HG03139 (cell line): ENCODE results near the gene SH2B2.
A peak's percentile ranks its signal among the peaks of the same experiment; 100 is the strongest.
"Not testable (repeated sequence)": the region's sequence is repeated elsewhere in the genome, so short reads cannot be mapped to it uniquely, and the experiment has no call there.

Experiments used
- ATAC-seq: cut with Tn5 transposase; IDR thresholded peaks from one replicate; pipeline ENCODE4 v1.9.1; 2021; ENCODE audit not compliant: unreplicated experiment

SH2B2 gene

DNA sequence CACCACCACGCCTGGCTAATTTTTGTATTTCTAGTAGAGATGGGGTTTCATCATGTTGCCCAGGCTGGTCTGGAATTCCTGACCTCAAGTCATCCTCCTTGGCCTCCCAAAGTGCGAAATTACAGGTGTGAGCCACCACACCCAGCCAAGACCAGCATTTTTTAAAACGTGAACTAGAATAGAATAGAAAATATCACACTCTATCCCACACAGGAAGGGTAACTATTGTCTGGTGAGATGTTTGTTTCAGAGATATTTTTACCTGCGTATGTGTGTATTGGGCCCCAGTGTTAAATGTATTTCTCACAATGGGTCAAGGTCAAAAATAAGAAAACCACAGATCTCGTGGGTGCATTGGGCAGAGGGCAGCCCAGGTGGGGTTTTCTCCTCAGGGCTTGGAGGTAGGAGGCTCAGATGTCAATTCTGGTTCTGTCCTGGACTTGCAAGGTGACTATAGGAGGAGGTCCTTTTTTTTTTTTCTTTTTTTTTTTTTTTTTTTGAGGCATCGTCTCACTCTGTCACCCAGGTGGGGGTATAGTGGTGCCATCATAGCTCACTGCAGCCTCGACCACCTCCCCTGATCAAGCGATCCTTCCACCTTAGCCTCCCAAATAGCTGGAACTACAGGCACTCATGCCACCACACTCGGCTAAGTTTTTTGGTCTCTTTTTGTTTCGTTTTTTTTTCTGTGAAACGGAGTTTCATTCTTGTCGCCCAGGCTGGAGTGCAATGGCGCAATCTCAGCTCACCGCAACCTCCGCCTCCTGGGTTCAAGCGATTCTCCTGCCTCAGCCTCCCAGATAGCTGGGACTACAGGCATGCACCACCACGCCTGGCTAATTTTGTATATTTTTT lies 19.0 kb downstream of the SH2B2 start:
- ATAC-seq, result no peak

DNA sequence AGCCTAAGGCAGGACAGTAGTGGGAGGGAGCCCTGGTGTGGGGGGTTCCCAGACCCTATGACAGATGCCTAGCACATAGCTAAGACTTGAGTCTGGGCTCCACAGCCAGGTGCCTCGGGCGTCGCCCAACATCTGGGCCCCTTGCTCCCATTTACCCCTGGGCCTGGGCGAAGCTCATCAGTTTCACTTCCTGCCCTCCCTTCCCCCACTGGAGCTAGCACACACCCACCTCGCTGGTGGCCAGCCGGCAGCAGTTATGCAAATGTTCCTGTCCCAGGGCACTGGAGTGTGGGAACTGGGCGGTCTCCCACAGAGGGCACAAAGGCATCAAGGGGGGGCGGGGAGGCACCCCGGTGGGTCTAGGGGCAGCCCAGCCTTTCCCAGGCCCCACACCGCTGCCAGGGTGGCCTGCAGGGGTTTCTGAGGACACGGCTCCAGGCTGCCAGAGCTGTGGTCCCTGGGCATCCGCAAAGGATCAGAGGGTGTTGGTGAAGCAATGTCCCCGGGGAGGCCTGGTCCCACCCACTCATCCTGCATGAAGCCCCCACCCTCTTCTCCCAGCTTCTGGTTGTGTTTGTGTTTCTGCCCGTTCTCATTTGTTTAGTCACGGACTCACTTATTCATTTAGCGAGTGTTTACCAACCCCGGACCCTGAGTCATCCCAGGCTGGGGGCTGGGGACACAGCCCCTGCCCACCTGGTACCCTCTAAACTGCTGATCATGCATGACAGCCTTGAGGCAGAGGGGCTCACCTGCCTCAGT lies 20.4 kb downstream of the SH2B2 start:
- peak; percentile 67 for ATAC-seq

DNA sequence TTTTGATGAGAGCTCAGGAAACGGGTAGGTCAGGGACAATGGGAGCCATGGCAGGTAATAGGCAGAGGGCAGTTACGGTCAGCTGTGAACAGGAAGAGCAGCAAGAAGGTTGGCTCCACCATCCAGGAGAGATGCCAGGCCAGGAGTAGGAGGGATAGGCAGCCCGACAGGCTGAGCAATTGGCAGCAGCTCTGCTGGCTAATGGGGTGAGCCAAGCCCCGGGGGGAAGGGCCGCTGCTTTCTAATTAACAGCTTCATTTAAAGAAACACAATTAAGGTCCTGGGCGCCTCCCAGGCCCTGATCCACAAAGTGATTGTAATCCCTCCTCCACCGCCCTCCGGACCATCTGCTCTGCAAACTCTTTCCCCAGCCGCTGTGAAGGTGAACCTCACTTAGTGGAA lies 23.7 kb downstream of the SH2B2 start:
- no peak for ATAC-seq

DNA sequence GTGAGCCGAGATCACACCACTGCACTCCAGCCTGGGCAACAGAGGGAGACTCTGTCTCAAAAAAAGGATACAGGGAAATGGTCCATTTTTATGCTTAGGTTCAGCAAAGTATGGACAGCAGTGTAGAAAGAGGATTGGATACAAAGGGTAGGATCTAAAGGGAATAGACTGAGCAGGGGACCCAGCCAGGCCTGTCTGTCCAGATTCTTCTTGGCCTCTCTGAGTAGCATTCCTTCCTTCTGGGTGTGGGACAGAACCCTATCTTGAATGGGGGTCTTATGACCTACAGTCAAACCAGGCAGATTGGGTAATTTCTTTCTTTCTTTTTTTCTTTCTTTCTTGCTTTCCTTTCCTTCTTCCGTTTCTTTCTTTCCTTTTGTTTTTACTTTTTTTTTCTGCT lies 25.6 kb downstream of the SH2B2 start:
- no peak for ATAC-seq

DNA sequence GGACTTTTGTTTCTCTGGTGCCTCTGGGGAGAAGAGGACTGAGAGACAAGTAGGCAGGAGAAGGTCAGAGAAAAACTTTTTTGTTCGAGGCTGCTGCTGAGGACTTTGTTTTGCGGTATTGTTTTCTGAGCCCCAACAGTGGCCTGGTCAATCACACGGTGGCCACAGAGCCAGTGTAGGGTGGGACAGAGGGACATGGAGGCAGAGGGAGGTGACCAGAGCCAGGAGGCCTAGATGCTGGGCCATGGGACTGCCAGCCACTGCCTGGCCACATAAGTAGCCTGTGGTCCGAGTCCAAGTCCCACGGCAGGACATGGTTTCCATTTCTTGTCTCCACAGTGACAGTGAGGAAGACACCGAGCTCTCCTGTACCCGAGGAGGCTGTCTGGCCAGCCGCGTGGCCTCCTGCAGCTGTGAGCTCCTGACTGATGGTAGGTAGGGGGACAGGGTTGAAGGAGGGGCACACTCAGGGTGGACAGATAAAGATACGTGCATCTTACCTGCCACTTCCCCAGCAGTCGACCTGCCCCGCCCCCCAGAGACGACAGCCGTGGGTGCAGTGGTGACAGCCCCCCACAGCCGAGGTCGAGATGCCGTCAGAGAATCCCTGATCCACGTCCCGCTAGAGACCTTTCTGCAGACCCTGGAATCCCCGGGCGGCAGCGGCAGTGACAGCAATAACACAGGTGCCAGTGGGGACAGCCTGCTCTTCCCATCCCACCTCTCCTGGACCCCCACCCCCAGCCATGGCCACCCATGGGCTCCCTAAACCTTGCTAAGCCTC lies 27.5 kb downstream of the SH2B2 start:
- no peak for ATAC-seq

DNA sequence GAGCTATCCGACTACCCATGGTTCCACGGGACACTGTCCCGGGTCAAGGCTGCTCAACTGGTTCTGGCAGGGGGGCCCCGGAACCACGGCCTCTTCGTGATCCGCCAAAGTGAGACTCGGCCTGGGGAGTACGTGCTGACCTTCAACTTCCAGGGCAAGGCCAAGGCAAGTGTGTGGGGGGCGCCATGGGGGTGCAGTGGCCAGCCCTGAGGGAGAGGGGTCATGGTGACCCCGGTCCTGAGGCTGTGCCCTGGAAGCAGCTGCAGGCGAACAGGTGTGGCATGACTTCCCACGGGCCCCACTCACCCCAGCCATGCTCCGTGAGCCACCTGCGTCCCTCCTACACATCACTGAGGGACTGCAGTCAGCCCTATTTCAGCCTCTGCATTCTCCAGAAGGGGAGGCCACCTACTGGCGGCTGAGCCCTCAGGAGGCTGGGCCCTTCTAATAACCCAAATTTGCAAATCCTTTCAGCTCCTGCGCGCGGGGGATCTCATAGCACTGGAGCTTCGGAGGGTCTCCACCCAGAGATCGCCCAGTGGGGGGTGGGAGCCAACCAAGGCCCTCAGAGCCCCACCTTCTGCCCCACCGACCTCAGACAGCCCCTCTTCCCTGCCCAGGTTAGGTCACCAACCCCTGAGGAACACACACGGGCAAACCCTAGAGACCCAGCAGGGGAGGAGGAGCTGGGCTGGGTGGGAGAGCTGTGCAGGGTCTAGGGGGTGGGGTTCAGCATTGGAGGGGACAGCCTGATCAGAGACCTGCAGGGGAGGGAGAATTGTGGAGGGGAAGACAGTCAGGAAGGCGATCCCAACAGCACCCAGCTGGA lies 30.8 kb downstream of the SH2B2 start:
- ATAC-seq, result no peak

DNA sequence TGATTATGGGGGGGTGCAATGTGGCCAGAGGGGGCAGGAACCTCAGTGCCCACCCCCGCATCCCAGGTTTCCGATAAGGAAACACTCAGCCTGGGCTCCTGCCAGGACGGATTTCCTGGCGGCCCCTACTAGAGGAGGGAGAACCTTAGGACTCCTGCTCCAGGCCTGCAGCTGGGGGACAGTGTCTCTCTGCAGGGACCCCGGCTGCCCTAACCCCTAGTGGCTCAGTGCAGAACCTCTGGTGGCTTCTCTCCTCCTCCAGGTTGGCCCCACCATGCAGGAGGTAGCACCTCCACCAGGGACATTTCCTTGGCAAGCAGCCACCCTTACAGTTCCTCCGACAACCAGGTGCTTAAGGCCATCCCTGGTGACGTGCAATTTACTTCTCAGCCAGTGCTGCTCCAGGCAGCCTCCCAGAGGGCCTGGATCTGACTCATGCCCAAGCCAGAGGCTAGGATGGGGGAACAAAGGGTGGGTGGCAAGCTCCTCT lies 31.9 kb downstream of the SH2B2 start:
- ATAC-seq, result no peak

DNA sequence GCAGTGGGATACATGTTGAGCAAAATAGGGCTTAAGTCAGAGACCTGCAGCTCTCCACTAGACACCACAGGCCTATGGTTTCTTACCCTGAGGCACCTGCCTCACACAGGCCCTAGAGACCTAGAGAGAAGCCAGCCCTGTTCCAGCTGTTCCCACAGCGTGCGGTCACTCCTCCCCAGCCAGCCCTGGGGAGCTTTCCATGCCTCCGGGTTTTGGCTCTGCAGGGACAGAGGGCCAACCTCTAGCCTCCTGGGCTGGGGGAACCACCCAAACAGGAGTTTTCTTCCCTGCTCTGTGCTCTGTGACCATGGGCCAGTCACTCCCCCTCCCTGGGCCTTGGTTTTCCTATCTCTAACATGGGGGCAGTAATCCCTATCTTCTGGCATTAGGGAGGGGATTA lies 33.0 kb downstream of the SH2B2 start:
- ATAC-seq, result no peak

DNA sequence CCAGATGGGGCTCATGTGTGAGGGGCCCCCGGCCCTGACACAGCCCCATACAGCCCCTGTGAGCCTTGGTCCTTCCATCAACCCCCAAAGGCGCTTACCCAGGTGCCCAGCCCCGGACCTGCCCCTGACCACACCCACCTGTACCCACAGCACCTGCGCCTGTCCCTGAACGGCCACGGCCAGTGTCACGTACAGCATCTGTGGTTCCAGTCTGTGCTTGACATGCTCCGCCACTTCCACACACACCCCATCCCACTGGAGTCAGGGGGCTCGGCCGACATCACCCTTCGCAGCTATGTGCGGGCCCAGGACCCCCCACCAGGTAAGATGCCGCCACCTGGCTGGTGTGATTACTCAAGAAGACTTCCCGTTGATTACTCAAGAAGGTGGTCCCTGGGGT lies 33.5 kb downstream of the SH2B2 start:
- ATAC-seq, result no peak

DNA sequence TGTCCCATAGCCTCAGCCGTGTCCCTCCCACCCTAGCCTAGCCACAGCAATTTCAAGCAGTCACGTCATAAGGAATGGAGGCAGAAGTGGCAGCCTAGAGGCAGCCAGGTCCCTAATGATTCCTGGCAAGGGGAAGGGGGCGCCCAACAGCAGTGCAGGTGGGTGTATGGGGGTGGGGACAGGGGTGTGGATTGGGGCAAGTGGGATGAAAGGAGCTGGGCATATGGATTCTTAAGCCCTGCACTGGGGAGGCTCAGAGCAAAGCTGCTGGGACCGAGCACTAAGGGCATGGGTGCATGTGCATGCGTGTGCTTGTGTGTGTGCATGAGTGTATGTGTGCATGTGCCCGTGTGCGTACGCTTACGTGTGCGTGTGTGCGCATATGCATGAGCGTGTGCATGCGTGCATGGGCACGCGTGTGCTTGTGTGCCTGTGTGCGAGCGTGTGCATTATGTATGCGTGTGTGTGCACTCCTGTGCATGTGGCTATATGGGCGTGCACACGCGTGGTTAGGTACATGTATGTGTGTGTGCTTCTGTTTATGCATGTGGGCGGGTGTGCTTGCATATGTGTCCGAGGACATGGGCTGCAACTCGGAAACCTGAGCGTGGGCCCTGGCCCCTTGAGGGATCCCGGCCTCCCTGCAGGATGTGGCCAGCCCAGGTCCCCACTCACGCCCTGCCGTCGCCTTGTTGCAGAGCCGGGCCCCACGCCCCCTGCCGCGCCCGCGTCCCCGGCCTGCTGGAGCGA lies 34.1 kb downstream of the SH2B2 start:
- ATAC-seq, result no peak

DNA sequence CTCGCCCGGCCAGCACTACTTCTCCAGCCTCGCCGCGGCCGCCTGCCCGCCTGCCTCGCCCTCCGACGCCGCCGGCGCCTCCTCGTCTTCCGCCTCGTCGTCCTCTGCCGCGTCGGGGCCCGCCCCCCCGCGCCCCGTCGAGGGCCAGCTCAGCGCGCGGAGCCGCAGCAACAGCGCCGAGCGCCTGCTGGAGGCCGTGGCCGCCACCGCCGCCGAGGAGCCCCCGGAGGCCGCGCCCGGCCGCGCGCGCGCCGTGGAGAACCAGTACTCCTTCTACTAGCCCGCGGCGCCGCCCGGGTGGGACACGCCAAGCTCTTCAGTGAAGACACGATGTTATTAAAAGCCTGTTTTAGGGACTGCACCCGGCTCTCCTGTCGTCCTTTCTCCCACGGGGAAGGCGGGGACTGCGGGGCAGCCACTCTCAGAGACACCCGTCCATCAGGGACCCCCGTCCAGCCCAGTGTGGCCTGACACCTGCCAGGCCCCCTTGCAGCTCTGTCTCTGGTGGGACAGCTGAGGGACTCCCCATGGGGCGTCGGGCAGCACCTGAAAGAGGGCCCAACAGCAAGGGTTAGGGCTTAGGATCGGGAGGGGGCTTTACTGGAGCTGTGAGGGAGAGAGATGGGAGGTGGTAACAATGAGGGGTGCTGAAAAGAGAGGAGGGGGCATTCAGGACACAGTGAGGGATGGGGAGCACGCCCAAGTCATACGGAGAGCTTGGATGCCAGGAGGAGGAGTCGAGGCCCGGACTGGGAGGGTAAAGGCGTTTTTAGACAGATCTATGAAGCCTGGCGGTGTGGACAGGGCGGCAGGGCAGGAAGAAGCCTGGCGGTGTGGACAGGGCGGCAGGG lies 34.9 kb downstream of the SH2B2 start:
- no peak for ATAC-seq

DNA sequence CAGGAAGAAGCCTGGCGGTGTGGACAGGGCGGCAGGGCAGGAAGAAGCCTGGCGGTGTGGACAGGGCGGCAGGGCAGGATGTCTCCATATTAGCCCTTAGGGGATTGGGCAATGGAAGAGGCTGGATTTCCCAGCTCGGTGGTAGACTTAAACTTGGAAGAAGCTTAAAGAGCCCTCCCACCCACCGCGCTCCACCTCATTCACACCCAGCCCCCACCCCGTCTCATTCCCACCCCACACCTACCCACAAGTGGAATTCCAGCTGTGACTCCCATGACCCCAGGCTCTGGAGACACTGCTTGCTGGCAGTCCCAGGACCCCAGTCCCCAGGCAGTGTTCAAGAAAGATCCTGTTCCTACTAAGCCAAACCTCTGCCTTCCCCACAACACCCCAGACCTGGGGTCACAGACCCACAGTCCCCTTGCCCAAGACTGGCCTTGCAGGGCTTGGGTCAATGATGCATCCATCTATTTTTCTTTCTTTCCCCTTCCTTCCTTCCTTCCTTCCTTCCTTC lies 35.6 kb downstream of the SH2B2 start:
- no peak for ATAC-seq

DNA sequence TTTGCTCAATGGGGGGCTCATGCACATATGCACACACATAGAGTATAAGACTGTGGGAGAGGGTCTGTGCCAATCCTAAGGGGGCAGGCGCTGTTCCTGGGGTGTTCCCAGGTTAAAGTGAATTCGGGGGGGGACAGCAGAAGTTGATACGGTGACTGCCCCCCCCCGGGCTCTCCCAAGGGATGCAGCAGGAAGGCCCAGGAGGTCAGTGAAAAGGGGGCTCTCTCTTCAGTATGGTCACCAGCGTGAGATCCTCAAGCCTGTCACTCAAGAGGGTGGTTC lies 37.2 kb downstream of the SH2B2 start:
- ATAC-seq, result no peak

DNA sequence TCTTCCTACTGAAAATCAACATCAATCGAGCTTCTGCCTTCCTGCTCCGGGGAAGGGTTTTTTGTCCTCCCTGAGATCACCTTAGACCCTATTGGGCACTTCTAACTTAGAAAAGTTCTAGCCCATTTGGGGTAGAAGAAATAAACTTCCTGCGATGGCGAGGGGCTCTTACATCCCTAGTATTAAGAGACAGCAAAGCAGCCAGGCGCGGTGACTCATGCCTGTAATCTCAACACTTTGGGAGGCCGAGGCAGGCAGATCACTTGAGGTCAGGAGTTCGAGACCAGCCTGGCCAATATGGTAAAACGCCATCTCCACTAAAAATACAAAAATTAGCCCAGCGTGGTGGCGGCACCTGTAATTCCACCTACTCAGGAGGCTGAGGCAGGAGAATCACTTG lies 38.4 kb downstream of the SH2B2 start:
- not testable (repeated sequence) for ATAC-seq

DNA sequence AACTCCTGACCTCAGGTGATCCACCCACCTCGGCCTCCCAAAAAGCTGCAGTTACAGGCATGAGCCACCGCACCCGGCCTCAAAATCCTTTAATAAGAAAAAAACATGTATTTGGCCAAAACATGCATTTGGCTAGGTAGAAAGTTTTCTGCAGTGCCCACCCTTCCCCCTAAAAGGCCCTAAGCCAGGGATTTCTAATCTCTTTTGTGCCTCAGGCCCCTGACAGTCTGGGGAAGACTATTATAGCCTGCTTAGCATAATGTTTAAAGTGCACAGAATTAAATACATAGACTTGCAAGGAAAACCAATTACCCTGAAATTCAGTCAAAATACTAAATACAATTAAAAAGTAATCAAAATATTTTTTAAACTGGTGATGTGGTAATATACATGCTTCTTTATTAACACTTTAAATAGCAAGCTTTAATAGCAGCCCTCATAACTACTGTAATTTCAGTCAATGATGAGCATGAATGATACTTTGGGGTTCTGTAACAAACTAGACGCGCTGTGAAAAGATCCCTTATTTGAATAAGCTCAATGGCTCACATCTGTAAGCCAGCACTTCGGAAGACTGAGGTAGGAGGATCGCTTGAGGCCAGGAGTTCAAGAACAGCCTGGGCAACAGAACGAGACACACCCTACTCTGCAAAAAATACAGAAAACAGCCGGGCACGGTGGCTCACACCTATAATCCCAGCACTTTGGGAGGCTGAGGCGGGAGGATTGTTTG lies 39.7 kb downstream of the SH2B2 start:
- ATAC-seq, result no peak

DNA sequence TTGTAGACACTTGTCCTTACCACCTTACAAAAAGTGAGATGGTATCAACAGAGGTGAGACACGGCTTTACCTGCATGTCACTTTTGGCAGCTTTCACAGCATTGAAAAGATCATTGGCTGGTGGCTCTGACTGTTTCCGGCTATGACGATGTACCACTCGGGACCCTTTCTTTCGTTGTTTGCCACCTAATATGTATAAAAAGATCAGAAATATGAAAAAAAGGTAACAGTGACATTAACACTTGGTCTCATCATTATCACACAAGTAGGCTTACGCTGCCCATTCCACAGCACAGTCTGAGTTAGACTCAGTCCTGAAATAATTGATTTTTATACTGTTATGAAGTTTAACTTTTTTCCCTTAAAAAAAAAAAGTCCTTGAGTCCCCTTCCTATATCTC lies 40.5 kb downstream of the SH2B2 start:
- ATAC-seq, result not testable (repeated sequence)

DNA sequence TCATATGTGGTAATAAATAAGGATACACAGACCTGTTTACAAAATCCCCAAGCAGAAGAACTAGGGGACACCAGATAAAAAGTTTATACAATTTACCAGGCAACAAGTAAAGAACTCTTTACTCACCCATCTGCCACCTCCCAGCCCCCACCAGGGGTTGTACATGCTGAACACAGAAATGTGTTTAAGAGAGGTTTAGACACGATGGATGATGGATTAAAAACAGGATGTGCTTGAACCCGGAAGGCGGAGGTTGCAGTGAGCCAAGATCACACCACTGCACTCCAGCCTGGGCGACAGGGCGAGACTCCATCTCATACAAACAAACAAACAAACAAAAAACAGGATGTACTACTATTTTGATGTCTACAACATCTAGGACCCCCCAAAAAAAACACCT lies 42.2 kb downstream of the SH2B2 start:
- not testable (repeated sequence) for ATAC-seq

DNA sequence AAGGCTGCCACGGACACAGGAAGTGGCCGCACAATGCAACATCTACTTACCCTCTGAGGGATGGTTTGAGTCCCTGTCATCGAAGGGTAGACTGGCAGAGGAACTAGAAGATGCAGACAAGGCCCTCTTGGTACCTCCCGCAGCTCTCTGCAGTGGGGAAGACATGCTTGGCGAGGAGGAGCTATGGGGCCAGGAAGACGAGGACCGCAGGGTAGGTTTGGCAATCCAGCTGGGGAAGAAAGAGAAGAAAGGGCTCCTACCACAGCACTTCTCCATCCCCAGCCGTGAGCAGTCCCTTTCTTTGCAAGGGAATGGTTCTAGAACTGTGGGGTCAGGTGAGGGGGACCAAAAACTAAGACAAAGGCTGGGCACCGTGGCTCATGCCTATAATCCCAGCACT lies 42.7 kb downstream of the SH2B2 start:
- ATAC-seq, result not testable (repeated sequence)
